Embryonic facial prominence (tissue), 1 donor: Measurements from ENCODE around the gene PCDH10.

Experiments used
- DNase-seq: peaks from one replicate; pipeline ENCODE4 v3.0.0-alpha.2; 2016; ENCODE audit errors: extremely low spot score

Gene PCDH10

GRCh38 chr4:133150486-133151340, 1.6 kb downstream of the PCDH10 start:
- no peak for DNase-seq

GRCh38 chr4:133151341-133151690, 2.2 kb downstream of the PCDH10 start:
- no peak for DNase-seq

GRCh38 chr4:133151691-133152329, 2.7 kb downstream of the PCDH10 start:
- no peak for DNase-seq

GRCh38 chr4:133152330-133152821, 3.3 kb downstream of the PCDH10 start:
- DNase-seq: no peak

- no peak for DNase-seq
Observed at GRCh38 chr4:133152831-133153481, 3.9 kb downstream of the PCDH10 start.

GRCh38 chr4:133154725-133155124, 5.6 kb downstream of the PCDH10 start:
- peak; percentile 58 for DNase-seq

GRCh38 chr4:133156096-133156495, 7.0 kb downstream of the PCDH10 start:
- DNase-seq: no peak

GRCh38 chr4:133156556-133156955, 7.5 kb downstream of the PCDH10 start:
- DNase-seq: no peak

GRCh38 chr4:133157460-133158160, 8.5 kb downstream of the PCDH10 start:
- DNase-seq: no peak

GRCh38 chr4:133160853-133161252, 11.8 kb downstream of the PCDH10 start:
- DNase-seq: no peak

- DNase-seq: no peak
Observed at GRCh38 chr4:133161570-133162295, 12.6 kb downstream of the PCDH10 start.

GRCh38 chr4:133162941-133163340, 13.8 kb downstream of the PCDH10 start:
- no peak for DNase-seq

- peak; percentile 25 for DNase-seq
Observed at GRCh38 chr4:133178956-133179355, 29.9 kb downstream of the PCDH10 start.

GRCh38 chr4:133186210-133186609, 37.1 kb downstream of the PCDH10 start:
- no peak for DNase-seq

GRCh38 chr4:133186845-133187244, 37.8 kb downstream of the PCDH10 start:
- DNase-seq: no peak

GRCh38 chr4:133188433-133189146, 39.5 kb downstream of the PCDH10 start:
- no peak for DNase-seq

- DNase-seq: no peak
Observed at GRCh38 chr4:133189147-133189517, 40.0 kb downstream of the PCDH10 start.

- no peak for DNase-seq
Observed at GRCh38 chr4:133190098-133190497, 41.0 kb downstream of the PCDH10 start.

GRCh38 chr4:133208694-133209285, 59.7 kb downstream of the PCDH10 start:
- no peak for DNase-seq

- no peak for DNase-seq
Observed at GRCh38 chr4:133233922-133234321, 84.8 kb downstream of the PCDH10 start.
